Measurements from ENCODE around the gene WDR6.

- TF ChIP-seq GATA2 (IDR thresholded peaks at IDR 0.05; ENCODE audit: low read depth, low read length) (no peak), GATA3 (IDR thresholded peaks at IDR 0.05; ENCODE audit: low read depth, low read length) (no peak)
These were observed 46.4 kb downstream of the WDR6 start for GRCh38 chr3:49053543-49053942.
